ENCODE measurements around the gene ZNF33A. TPM values are rescaled to one million over a fixed set of nuclear protein-coding genes. Genes with fewer than 3 reads are reported as not detected.
"Not testable (repeated sequence)": the region's sequence is repeated elsewhere in the genome, so short reads cannot be mapped to it uniquely, and the experiment has no call there.

ZNF33A gene
- total RNA-seq, 2 donors from 2014 or later, result 18.5 to 21.9 TPM

- intact Hi-C loops (cut with DNase I), result no loop called here
- no peak for DNase-seq (ENCODE audit: low spot score)
Measured at GRCh38 chr10:38038107-38038931, 27.8 kb downstream of the ZNF33A start.

- intact Hi-C loops (cut with DNase I), result no loop called here
- DNase-seq (ENCODE audit: low spot score), result no peak
Measured at GRCh38 chr10:38038932-38039245, 28.4 kb downstream of the ZNF33A start.

GRCh38 chr10:38043516-38043915 lies 33.0 kb downstream of the ZNF33A start:
- intact Hi-C loops (cut with DNase I), result no loop called here
- no peak for DNase-seq (ENCODE audit: low spot score)

- no peak for DNase-seq (ENCODE audit: low spot score)
- intact Hi-C loops (cut with DNase I), result no loop called here
Measured at GRCh38 chr10:38045129-38045528, 34.7 kb downstream of the ZNF33A start.

GRCh38 chr10:38047666-38048065 lies 37.2 kb downstream of the ZNF33A start:
- intact Hi-C loops (cut with DNase I), result no loop called here
- no peak for DNase-seq (ENCODE audit: low spot score)

- intact Hi-C loops (cut with DNase I), result no loop called here
- DNase-seq (ENCODE audit: low spot score), result no peak
Measured at GRCh38 chr10:38050212-38050611, 39.7 kb downstream of the ZNF33A start.

- intact Hi-C loops (cut with DNase I), result no loop called here
- no peak for DNase-seq (ENCODE audit: low spot score)
Measured at GRCh38 chr10:38054361-38054797, 43.9 kb downstream of the ZNF33A start.

- DNase-seq (ENCODE audit: low spot score); intact Hi-C loops (cut with DNase I): not testable (repeated sequence)
Measured at GRCh38 chr10:38055274-38055894, 44.9 kb downstream of the ZNF33A start.

GRCh38 chr10:38069663-38070062 lies 59.2 kb downstream of the ZNF33A start:
- intact Hi-C loops (cut with DNase I), result loop anchor here in 1 of 2 donors (2.0 kb wide), 1 partner anchor 19 kb away; no protein-coding TSS in a partner anchor
- not testable (repeated sequence) for DNase-seq (ENCODE audit: low spot score)

- intact Hi-C loops (cut with DNase I), result no loop called here
- DNase-seq (ENCODE audit: low spot score), result no peak
Measured at GRCh38 chr10:38070501-38070900, 60.0 kb downstream of the ZNF33A start.

- DNase-seq (ENCODE audit: low spot score), result no peak
- intact Hi-C loops (cut with DNase I), result no loop called here
Measured at GRCh38 chr10:38072552-38072951, 62.1 kb downstream of the ZNF33A start.

- no peak for DNase-seq (ENCODE audit: low spot score)
- intact Hi-C loops (cut with DNase I), result no loop called here
Measured at GRCh38 chr10:38076687-38077086, 66.2 kb downstream of the ZNF33A start.

- DNase-seq (ENCODE audit: low spot score); intact Hi-C loops (cut with DNase I): not testable (repeated sequence)
Measured at GRCh38 chr10:38093318-38093717, 82.8 kb downstream of the ZNF33A start.

- DNase-seq (ENCODE audit: low spot score), result no peak
- intact Hi-C loops (cut with DNase I), result no loop called here
Measured at GRCh38 chr10:38093816-38094157, 83.3 kb downstream of the ZNF33A start.

- DNase-seq (ENCODE audit: low spot score), result peak; percentile 97
- intact Hi-C loops (cut with DNase I), result no loop called here
Measured at GRCh38 chr10:38094158-38094926, 83.9 kb downstream of the ZNF33A start, which contains the start of gene ZNF37A. TSS of gene ZNF37A (plus strand) at chr10:38094337. CDS start at chr10:38096618, 2,281 bp downstream.

GRCh38 chr10:38094927-38095574 lies 84.6 kb downstream of the ZNF33A start:
- intact Hi-C loops (cut with DNase I), result no loop called here
- no peak for DNase-seq (ENCODE audit: low spot score)

GRCh38 chr10:38102880-38103279 lies 92.4 kb downstream of the ZNF33A start:
- DNase-seq (ENCODE audit: low spot score), result no peak
- intact Hi-C loops (cut with DNase I), result no loop called here

- DNase-seq (ENCODE audit: low spot score), result no peak
- intact Hi-C loops (cut with DNase I), result no loop called here
Measured at GRCh38 chr10:38103756-38104155, 93.3 kb downstream of the ZNF33A start.

GRCh38 chr10:38112159-38112558 lies 101.7 kb downstream of the ZNF33A start:
- intact Hi-C loops (cut with DNase I), result no loop called here
- no peak for DNase-seq (ENCODE audit: low spot score)

Data from posterior vena cava (tissue), 2 donors.